Activated CD8-positive, alpha-beta T cell treated with anti-CD3 and anti-CD28 coated beads for 36 hours (primary cell): Measurements from ENCODE around the gene COL19A1. TPM values are rescaled to one million over a fixed set of nuclear protein-coding genes. Genes with fewer than 3 reads are reported as not detected.

Experiments
- ATAC-seq: fragments of 200-7000 bp; cut with Tn5 transposase; one replicate; pipeline ENCODE4 v1.10.0; 2021; ENCODE audit warnings: mild to moderate bottlenecking, moderate library complexity
- CTCF ChIA-PET: fragments of 350-600 bp; sonication (Branson Sonifier 250); formaldehyde crosslinking; loops from one replicate; lab custom pipeline; 2021; ENCODE audit warnings: antibody characterized with exemption; lab: Charles Lee
- POLR2A ChIA-PET: fragments of 350-600 bp; sonication (Branson Sonifier 250); formaldehyde crosslinking; loops from one replicate; lab custom pipeline; 2021; ENCODE audit warnings: antibody characterized with exemption; lab: Charles Lee
- DNase-seq: peaks from one replicate; pipeline ENCODE4 v3.0.0-alpha.2; 2020
- H3K27ac Mint-ChIP-seq: one replicate; pipeline ENCODE4 v1.8.0; 2021; ENCODE audit warnings: mild to moderate bottlenecking, mixed read lengths
- H3K27me3 Mint-ChIP-seq: one replicate; pipeline ENCODE4 v1.8.0; 2021; ENCODE audit warnings: mixed read lengths
- H3K36me3 Mint-ChIP-seq: one replicate; pipeline ENCODE4 v1.8.0; 2021; ENCODE audit warnings: low read depth, mixed read lengths
- H3K4me1 Mint-ChIP-seq: one replicate; pipeline ENCODE4 v1.8.0; 2021; ENCODE audit warnings: low read depth, mixed read lengths
- H3K4me3 Mint-ChIP-seq: one replicate; pipeline ENCODE4 v1.8.0; 2021; ENCODE audit warnings: mild to moderate bottlenecking, moderate library complexity, mixed read lengths
- H3K9me3 Mint-ChIP-seq: one replicate; pipeline ENCODE4 v1.8.0; 2021; ENCODE audit warnings: mixed read lengths
- CTCF ChIP-seq: fragments of 200-600 bp; IDR thresholded peaks from one replicate; pipeline ENCODE4 v1.8.0; 2022; ENCODE audit warnings: antibody characterized with exemption, mild to moderate bottlenecking
- intact Hi-C: fragments of 100-400 bp; cut with micrococcal nuclease; formaldehyde crosslinking; loops from one replicate; pipeline ENCODE4 v1.10.0; 2022
- total RNA-seq, 2 experiments: library from RNA; stranded (reverse); gene quantifications; one replicate each; pipeline ENCODE4 v1.2.3, GENCODE V29; 2021

The COL19A1 gene
- total RNA-seq, 2 experiments from 2014 or later, result 0.14 TPM; not detected in 1

- Mint-ChIP-seq H3K4me1 (no peaks in the 10 kb centered on the region), H3K9me3 (no peaks in the 10 kb centered on the region), H3K27me3 (peaks cover 9% of the 10 kb centered on the region), H3K4me3 (no peak overlapping the region), H3K27ac (no peak overlapping the region), H3K36me3 (no peaks in the 10 kb centered on the region)
- intact Hi-C loops, result no loop called here
- no peak for DNase-seq
- no peak for ATAC-seq
- no peak for TF ChIP-seq CTCF
- CTCF ChIA-PET, result interaction anchor here (3.1 kb wide), 1 partner anchor 10 kb away, joined by 28 read pairs; no protein-coding TSS in a partner anchor
- POLR2A ChIA-PET, result no interaction called here
Observed at GRCh38 chr6:70210462-70210861, 344.1 kb downstream of the COL19A1 start.

- CTCF ChIA-PET, result interaction anchor here (0.8 to 1.0 kb wide), 2 partner anchors 13 to 154 kb away, joined by 3 read pairs; no protein-coding TSS in a partner anchor
- intact Hi-C loops, result no loop called here
- Mint-ChIP-seq H3K27ac (no peak overlapping the region), H3K27me3 (peaks cover 9% of the 10 kb centered on the region), H3K4me1 (no peaks in the 10 kb centered on the region), H3K9me3 (no peaks in the 10 kb centered on the region), H3K4me3 (no peak overlapping the region), H3K36me3 (no peaks in the 10 kb centered on the region)
- ATAC-seq, result no peak
- TF ChIP-seq CTCF, result no peak
- no peak for DNase-seq
- POLR2A ChIA-PET, result no interaction called here
Observed at GRCh38 chr6:70215460-70216108, 349.2 kb downstream of the COL19A1 start.

- no peak for TF ChIP-seq CTCF
- Mint-ChIP-seq H3K27me3 (peaks cover 10% of the 10 kb centered on the region), H3K4me3 (no peak overlapping the region), H3K27ac (no peak overlapping the region), H3K36me3 (no peaks in the 10 kb centered on the region), H3K4me1 (no peaks in the 10 kb centered on the region), H3K9me3 (no peaks in the 10 kb centered on the region)
- DNase-seq (no peak), ATAC-seq (no peak)
- ChIA-PET CTCF (interaction anchor here (1.6 to 5.7 kb wide), 2 partner anchors 15 to 153 kb away, joined by 3 to 80 read pairs; no protein-coding TSS in a partner anchor), POLR2A (no interaction called here)
- intact Hi-C loops, result no loop called here
Observed at GRCh38 chr6:70216767-70217166, 350.4 kb downstream of the COL19A1 start.

GRCh38 chr6:70219943-70220613, 353.7 kb downstream of the COL19A1 start:
- intact Hi-C loops, result loop anchor here (2.0 kb wide), 1 partner anchor 149 kb away; no protein-coding TSS in a partner anchor
- Mint-ChIP-seq H3K9me3 (no peaks in the 10 kb centered on the region), H3K4me1 (no peaks in the 10 kb centered on the region), H3K27ac (no peak overlapping the region), H3K27me3 (peaks cover 10% of the 10 kb centered on the region), H3K4me3 (no peak overlapping the region), H3K36me3 (no peaks in the 10 kb centered on the region)
- CTCF ChIA-PET, result interaction anchor here (0.9 to 5.7 kb wide), 12 partner anchors 8 to 794 kb away, joined by 3 to 80 read pairs (median 10); no protein-coding TSS in a partner anchor
- no peak for DNase-seq
- TF ChIP-seq CTCF, result no peak
- POLR2A ChIA-PET, result no interaction called here
- ATAC-seq, result no peak
